HepG2 (cell line): Measurements from ENCODE around the gene MZF1. TPM values are rescaled to one million over a fixed set of nuclear protein-coding genes. Genes with fewer than 3 reads are reported as not detected.

Experiments used
- BCL3 ChIP-seq: sonication (generic); formaldehyde crosslinking; IDR thresholded peaks from 2 replicates; pipeline ENCODE4 v1.5.1; 2020; ENCODE audit warnings: mild to moderate bottlenecking, missing genetic modification reagents, moderate library complexity
- CSRNP1 ChIP-seq: sonication (generic); formaldehyde crosslinking; IDR thresholded peaks from 2 replicates; pipeline ENCODE4 v1.8.1; 2023; ENCODE audit warnings: mild to moderate bottlenecking, missing genetic modification reagents
- GPN1 ChIP-seq: sonication (generic); formaldehyde crosslinking; IDR thresholded peaks from 2 replicates; pipeline ENCODE4 v1.5.1; 2020; ENCODE audit warnings: missing genetic modification reagents, borderline replicate concordance
- HBP1 ChIP-seq: IDR thresholded peaks from 2 replicates; pipeline ENCODE4 v1.6.1; 2016; ENCODE audit warnings: low read depth, control low read depth
- HIVEP1 ChIP-seq: sonication (generic); formaldehyde crosslinking; IDR thresholded peaks from 2 replicates; pipeline ENCODE4 v1.4.0; 2020; ENCODE audit warnings: mild to moderate bottlenecking, missing genetic modification reagents
- JUND ChIP-seq: sonication (generic); formaldehyde crosslinking; IDR thresholded peaks from 2 replicates; pipeline ENCODE4 v1.8.0; 2022; ENCODE audit warnings: mild to moderate bottlenecking, missing genetic modification reagents
- KLF16 ChIP-seq, 2 experiments: sonication (generic) in 1 of 2; formaldehyde crosslinking in 1 of 2; IDR thresholded peaks; 2 replicates each; pipeline versions ENCODE4 v1.6.1 to v1.8.0; 2016 to 2023; ENCODE audit warnings: missing genetic modification reagents in 2 of 2, missing compliant biosample characterization in 1 of 2
- KLF9 ChIP-seq: IDR thresholded peaks from 2 replicates; pipeline ENCODE4 v1.6.1; 2016; ENCODE audit warnings: low read depth
- NCOA1 ChIP-seq: sonication (generic); formaldehyde crosslinking; IDR thresholded peaks from 2 replicates; pipeline ENCODE4 v1.9.0; 2021; ENCODE audit warnings: missing genetic modification reagents
- NFYC ChIP-seq: IDR thresholded peaks from 2 replicates; pipeline ENCODE4 v1.6.1; 2016; ENCODE audit warnings: missing genetic modification reagents, missing compliant biosample characterization
- PLSCR1 ChIP-seq: sonication (generic); formaldehyde crosslinking; IDR thresholded peaks from 2 replicates; pipeline ENCODE4 v1.5.0; 2020; ENCODE audit warnings: missing genetic modification reagents, mild to moderate bottlenecking, borderline replicate concordance
- RXRA ChIP-seq: sonication (generic); formaldehyde crosslinking; IDR thresholded peaks from 2 replicates; pipeline ENCODE4 v1.5.1; 2020; ENCODE audit warnings: missing genetic modification reagents
- TAF15 ChIP-seq: fragments of 200-400 bp; formaldehyde crosslinking; IDR thresholded peaks from one replicate; pipeline ENCODE4 v1.6.1; 2018; ENCODE audit warnings: mild to moderate bottlenecking, low read depth, low read length; ENCODE audit not compliant: poor library complexity, severe bottlenecking
- TBL1XR1 ChIP-seq: fragments of 150-350 bp; IDR thresholded peaks from 2 replicates; pipeline ENCODE4 v1.6.1; 2014; ENCODE audit warnings: borderline replicate concordance, low read length; ENCODE audit not compliant: partially characterized antibody
- TIGD3 ChIP-seq: sonication (generic); formaldehyde crosslinking; IDR thresholded peaks from 2 replicates; pipeline ENCODE4 v1.5.1; 2020; ENCODE audit warnings: mild to moderate bottlenecking, missing genetic modification reagents, borderline replicate concordance
- ZMYM3 ChIP-seq: sonication (generic); formaldehyde crosslinking; IDR thresholded peaks from 2 replicates; pipeline ENCODE4 v1.5.1; 2020; ENCODE audit warnings: mild to moderate bottlenecking, missing genetic modification reagents
- ZNF124 ChIP-seq: sonication (generic); formaldehyde crosslinking; IDR thresholded peaks from 2 replicates; pipeline ENCODE4 v1.4.0; 2020; ENCODE audit warnings: missing genetic modification reagents
- ZNF619 ChIP-seq: sonication (generic); formaldehyde crosslinking; IDR thresholded peaks from 2 replicates; pipeline ENCODE4 v1.4.0; 2020; ENCODE audit warnings: mild to moderate bottlenecking, missing genetic modification reagents
- ZNF883 ChIP-seq: sonication (generic); formaldehyde crosslinking; IDR thresholded peaks from 2 replicates; pipeline ENCODE4 v1.5.1; 2020; ENCODE audit warnings: mild to moderate bottlenecking, missing genetic modification reagents; ENCODE audit errors: not compliant biosample characterization
- polyA plus RNA-seq, 8 experiments: library from polyadenylated mRNA; depleted of rRNA in 3 of 8; stranded (reverse) in 7 of 8; unstranded in 1 of 8; fragments of >200 nt; fragmentation: Illumina TruSeq in 4 of 8; extraction: Trizol in 4 of 8; gene quantifications; 2 replicates each; pipeline versions ENCODE4 v1.2.1 to v1.2.3, GENCODE V29; 2011 to 2016; ENCODE audit warnings: low read depth in 4 of 8, missing spikeins in 1 of 8, mixed read lengths in 1 of 8; ENCODE audit not compliant: insufficient read depth in 1 of 8
- total RNA-seq, 5 experiments: library from RNA; depleted of rRNA; stranded (reverse); fragments of >200 nt; fragmentation: Illumina TruSeq; extraction: Trizol; gene quantifications; 2 replicates each; pipeline ENCODE4 v1.2.3, GENCODE V29; 2016; ENCODE audit warnings: low read depth in 1 of 5

Gene MZF1
- total and polyA plus RNA-seq, 2 of the 13 experiments (the other 11 are each of a cell fraction or from before 2014, with no cell fraction given): 3.1 to 8.1 TPM

- peak; percentile 57; the same call in 1 of the 2 replicates for TF ChIP-seq HBP1 (CRISPR knock-in tag)
- peak in 1 of 2 experiments; percentile 32; a peak in 1 of 4 replicates for TF ChIP-seq KLF16 (CRISPR knock-in tag; IDR thresholded peaks at IDR 0.05)
- peak; percentile 23; the same call in 1 of the 2 replicates for TF ChIP-seq NFYC
- TF ChIP-seq JUND (CRISPR knock-in tag): no peak
- TF ChIP-seq CSRNP1 (CRISPR knock-in tag): peak; percentile 31; the same call in 1 of the 2 replicates
- TF ChIP-seq ZNF619 (CRISPR knock-in tag): peak; percentile 51; the same call in 1 of the 2 replicates
- 0 out of 2 replicates have a peak, but pooled peaks have one; percentile 19 for TF ChIP-seq NCOA1 (CRISPR knock-in tag)
- no peak for TF ChIP-seq HIVEP1 (CRISPR knock-in tag)
- TF ChIP-seq TIGD3 (CRISPR knock-in tag): no peak; the same call in 1 of the 2 replicates
- TF ChIP-seq BCL3 (CRISPR knock-in tag): peak; percentile 52; the same call in 1 of the 2 replicates
- TF ChIP-seq ZNF883: no peak
- no peak for TF ChIP-seq PLSCR1 (CRISPR knock-in tag)
- TF ChIP-seq ZNF124: peak; percentile 84; the same call in 1 of the 2 replicates
- 0 out of 2 replicates have a peak, but pooled peaks have one; percentile 58 for TF ChIP-seq KLF9
- peak; percentile 36 for TF ChIP-seq RXRA (CRISPR knock-in tag)
- no peak for TF ChIP-seq ZMYM3
- TF ChIP-seq TBL1XR1: no peak
- TF ChIP-seq GPN1: 0 out of 2 replicates have a peak, but pooled peaks have one; percentile 57
- TF ChIP-seq TAF15: no peak
Observed at GRCh38 chr19:58543826-58544590, 29.1 kb downstream of the MZF1 start, which contains the start of gene TRIM28 (continued).
